M059J (cell line): ENCODE results near the gene TNFAIP2. TPM values are rescaled to one million over a fixed set of nuclear protein-coding genes. Genes with fewer than 3 reads are reported as not detected.
A peak's percentile ranks its signal among the peaks of the same experiment; 100 is the strongest.
"Not testable (repeated sequence)": the region's sequence is repeated elsewhere in the genome, so short reads cannot be mapped to it uniquely, and the experiment has no call there.

Experiments used
- DNase-seq: peaks from one replicate; pipeline ENCODE4 v3.0.0-alpha.2; 2012; ENCODE audit warnings: low read depth
- total RNA-seq: library from RNA; depleted of rRNA; stranded (reverse); fragments of >200 nt; shearing (Covaris generic); gene quantifications from 2 replicates; pipeline ENCODE4 v1.2.3, GENCODE V29; 2014

The TNFAIP2 gene
- total RNA-seq, 1 experiment from 2014 or later, result 135 TPM

GRCh38 chr14:103107941-103108748, 15.1 kb upstream of the TNFAIP2 start:
- no peak for DNase-seq

DNA sequence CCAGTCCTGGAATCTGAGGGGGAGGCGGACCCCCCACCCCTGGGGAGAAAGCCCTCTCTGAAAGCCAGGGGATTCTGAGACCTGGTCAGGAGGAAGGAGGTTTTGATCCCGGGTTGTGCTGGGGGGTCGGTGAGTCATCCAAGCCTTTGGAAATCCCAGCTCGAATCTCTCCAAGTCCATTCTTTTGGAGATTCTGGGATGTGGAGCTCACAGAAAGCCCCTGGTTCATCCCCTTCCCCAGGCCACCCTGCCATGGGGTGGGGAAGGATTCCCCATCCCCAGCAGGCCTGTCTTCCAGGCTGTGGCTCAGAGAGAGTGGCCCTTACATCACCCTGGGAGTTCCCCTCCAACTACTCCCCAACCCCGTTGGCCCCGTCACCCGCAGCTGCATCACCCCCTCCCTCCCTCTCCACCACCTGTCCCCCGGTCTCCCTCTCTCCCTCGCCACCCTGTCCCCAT, 14.5 kb upstream of the TNFAIP2 start:
- DNase-seq, result peak; percentile 67

GRCh38 chr14:103109535-103110441, 13.5 kb upstream of the TNFAIP2 start:
- peak; percentile 90 for DNase-seq

- peak; percentile 43 for DNase-seq
Measured at GRCh38 chr14:103110681-103111231, 12.5 kb upstream of the TNFAIP2 start.

DNA sequence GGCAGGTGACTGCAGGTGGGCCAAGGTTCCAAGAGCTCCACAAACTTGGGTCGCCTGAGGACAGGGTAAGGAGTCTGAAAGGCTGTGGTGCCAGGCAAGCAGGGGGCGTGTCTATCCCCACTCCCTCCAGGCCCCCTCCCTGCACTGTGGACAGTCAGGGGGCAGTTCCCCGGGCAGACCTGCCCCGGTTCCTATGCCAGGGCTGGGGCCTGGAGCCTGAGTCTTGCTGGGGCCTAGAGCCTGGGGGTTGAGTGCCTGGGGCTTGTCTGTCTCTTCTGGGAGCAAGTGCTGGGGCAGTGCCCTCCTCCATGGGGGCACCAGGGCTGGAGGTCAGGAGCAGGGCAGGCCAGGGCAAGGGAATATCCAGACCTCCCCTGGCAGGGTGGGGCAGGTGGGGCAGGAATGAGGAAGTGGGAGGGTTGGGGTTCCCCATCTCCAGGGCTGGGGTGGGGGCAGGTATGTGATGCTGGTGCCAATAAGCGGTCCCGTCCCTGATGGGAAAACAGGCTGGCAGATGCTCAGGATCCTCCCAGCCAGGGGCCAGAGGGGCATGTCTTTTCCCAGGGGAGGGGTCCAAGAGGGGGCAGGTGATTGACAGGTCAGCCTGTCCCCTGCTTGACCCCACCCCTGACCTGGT, 11.9 kb upstream of the TNFAIP2 start:
- peak; percentile 29 for DNase-seq

DNA sequence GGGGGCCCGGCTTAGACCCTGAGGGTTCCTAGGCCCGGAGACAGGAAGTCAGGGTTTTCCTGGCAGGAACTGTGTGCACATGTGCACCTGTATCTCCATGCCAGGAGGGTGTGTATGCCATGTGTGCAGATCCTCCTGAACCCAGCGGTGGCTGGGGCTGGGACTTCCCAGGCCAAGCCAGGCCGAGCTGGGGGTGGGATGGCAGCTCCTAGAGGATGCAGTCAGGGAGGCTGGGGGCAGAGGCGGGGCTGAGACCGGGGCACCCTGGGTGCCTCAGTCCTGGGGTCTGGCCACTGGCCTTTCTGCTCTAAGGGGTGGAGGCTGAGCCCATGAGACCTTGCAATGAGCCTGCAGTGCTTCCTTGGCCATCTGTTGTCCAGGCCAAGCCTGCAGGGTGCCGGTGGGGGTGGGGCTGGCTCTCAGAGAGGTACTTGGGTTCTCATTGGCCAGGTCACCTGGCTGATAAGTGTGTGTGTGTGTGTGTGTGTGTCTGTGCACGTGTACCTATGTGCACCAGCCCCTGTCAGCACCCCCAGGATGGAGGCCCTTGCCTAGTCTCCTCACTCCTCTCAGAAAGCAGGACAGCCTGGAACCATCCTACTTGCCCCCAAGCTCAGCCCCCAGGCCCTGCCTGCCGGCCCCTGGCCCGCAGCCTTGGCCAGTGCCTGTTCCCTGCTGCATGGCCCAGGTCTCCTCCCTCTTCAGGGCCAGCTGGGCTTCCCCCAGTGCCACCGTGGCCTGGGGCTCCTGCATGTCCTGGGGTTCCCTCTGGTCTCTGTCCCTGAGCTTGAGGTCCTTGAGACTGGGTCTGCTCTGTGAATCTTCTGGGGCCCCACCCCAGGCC, 10.6 kb upstream of the TNFAIP2 start:
- no peak for DNase-seq

- no peak for DNase-seq
Measured at GRCh38 chr14:103113303-103113702, 10.0 kb upstream of the TNFAIP2 start.

GRCh38 chr14:103113774-103114173, 9.5 kb upstream of the TNFAIP2 start:
- no peak for DNase-seq

- not testable (repeated sequence) for DNase-seq
Measured at GRCh38 chr14:103115086-103115679, 8.1 kb upstream of the TNFAIP2 start.

GRCh38 chr14:103115845-103116572, 7.3 kb upstream of the TNFAIP2 start:
- peak; percentile 36 for DNase-seq

DNA sequence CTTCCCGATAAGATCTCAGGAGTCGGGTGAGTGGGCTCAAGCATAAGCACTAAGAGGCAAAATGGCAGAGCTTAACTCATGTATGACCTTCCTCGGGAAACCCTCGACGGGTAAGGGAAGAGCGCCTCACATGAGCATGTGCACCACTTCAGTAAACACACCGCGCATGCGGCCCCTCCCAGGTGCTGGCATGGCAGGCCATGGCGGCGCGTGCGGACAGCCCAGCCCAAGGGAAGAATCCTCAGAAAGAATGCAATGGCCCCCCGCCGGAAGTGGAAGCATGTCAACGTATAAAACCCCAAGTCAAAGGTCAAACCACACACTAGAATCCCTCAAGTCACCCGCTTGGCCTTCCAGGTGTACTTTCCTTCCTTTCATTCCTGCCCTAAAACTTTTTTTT, 6.6 kb upstream of the TNFAIP2 start:
- DNase-seq, result no peak

DNA sequence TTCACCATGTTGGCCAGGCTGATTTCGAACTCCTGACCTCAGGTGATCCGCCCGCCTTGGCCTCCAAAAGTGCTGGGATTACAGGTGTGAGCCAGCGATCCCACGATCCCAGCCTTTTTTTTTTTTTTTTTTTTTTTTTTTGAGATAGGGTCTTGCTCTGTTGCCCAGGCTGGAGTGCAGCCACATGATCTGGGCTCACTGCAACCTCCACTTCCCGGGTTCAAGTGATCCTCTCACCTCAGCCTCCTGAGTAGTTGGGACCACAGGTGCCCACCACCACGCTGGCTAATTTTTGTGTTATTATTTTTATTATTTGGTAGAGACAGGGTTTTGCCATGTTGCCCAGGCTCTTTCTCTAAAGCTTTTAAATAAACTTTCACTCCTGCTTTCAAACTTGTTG, 5.8 kb upstream of the TNFAIP2 start:
- not testable (repeated sequence) for DNase-seq

- DNase-seq, result no peak
Measured at GRCh38 chr14:103118018-103118662, 5.1 kb upstream of the TNFAIP2 start.

GRCh38 chr14:103118663-103119404, 4.4 kb upstream of the TNFAIP2 start:
- no peak for DNase-seq

- DNase-seq, result not testable (repeated sequence)
Measured at GRCh38 chr14:103119527-103119926, 3.7 kb upstream of the TNFAIP2 start.

DNA sequence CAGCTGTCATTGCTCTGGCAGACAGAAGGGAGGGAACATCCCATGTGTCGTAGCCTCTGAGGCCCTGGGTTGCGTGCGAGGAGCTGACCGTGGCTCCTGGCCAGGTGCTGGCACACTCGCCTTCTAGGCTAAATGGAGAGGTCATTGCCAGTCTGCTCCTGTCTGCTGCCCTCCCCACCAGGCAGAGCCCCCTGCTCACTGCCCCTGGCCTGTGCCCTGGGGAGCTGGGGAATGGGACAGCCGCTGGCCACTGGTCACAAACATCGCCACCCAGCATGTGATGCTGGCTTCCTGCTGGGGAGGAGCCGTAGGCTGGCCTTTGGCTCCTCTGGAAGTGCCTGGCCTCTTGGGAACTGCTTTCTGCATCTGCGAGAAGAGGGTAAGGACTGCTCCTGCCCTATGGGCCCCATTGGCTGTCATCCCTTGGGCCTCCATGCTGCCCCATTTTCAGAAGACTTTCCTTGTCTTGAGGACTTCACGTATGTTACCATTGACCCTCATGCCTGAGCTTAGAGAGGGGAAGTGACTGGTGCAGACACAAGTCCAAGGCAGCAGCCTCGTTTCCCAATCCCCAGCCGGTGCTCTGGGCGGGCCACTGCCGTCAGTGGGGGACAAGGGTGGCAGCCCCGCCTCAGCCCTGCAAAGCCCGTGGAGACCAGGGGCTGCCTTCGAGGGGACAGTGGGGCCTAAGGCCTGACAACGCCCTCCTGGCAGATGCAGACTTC, 2.0 kb upstream of the TNFAIP2 start:
- DNase-seq, result no peak

DNA sequence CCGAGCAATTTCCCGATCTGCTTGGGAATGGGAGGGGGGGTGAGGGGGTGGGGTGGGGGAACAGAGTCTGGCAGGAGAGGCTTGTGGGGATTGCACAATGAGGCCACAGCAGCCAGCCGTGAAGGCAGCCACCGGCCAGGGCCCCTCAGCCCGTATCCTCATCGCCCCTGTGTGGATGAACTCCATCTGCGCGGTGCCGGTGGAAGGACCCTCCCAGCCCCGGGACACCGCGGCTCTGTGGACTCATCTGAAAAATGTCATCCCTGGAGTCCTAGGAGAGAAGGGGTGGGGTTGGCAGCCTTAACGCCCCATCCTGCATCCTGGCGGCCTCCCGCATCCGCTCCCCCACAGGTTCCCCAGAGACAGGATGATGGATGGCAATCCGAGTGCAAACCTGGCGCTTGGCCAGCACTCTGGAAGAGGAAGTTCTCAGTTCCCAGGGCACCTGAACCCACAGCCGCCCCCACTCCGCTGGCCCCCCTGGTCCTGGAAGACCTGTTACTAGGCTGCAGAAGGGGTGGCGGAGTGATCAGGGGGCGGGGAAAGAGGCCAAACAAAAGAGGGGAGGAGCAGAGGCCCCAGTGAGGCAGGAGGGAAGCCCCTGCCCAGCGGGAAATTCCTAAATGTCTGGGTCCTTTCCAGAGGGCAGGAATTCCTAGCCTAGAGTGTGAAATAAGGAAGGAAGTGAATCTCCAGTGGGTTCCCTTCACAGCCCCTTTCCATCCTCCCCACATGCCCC, 1.2 kb upstream of the TNFAIP2 start:
- DNase-seq, result peak; percentile 88
